ENCODE results near the gene ARHGDIB.

Gene ARHGDIB

DNA sequence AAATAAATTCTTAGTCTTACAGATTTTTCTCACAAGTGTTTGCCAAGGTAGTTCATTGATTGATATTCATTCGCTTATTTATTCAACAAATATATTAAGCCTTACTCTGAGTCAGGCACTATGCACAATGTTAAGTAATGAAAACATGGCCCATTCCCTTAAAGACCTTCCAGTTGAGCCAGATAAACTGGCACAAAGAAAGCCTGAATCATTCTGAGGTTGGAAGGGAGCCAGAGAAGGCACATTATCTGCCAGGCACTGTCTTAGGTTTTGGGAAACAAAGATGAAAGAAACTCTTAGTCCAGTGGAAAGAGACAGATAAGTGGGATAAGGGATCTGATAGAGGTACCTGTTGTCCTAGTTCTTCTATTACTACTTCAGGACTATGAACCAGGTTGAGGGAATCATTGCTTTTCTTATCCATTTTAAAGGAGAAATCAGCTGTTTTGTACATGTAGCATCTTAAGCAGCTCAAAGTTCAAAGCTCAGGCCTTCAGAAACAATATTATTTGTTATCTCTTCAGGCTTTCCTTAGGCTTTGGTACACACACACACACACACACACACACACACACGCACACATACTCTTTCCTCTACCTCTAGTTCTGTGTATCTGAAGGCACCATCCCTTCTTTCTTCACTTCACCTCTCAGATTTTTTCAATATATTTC lies 38.4 kb upstream of the ARHGDIB start:
- TF ChIP-seq, protein P1, sequence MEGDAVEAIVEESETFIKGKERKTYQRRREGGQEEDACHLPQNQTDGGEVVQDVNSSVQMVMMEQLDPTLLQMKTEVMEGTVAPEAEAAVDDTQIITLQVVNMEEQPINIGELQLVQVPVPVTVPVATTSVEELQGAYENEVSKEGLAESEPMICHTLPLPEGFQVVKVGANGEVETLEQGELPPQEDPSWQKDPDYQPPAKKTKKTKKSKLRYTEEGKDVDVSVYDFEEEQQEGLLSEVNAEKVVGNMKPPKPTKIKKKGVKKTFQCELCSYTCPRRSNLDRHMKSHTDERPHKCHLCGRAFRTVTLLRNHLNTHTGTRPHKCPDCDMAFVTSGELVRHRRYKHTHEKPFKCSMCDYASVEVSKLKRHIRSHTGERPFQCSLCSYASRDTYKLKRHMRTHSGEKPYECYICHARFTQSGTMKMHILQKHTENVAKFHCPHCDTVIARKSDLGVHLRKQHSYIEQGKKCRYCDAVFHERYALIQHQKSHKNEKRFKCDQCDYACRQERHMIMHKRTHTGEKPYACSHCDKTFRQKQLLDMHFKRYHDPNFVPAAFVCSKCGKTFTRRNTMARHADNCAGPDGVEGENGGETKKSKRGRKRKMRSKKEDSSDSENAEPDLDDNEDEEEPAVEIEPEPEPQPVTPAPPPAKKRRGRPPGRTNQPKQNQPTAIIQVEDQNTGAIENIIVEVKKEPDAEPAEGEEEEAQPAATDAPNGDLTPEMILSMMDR (IDR thresholded peaks at IDR 0.05) = no peak

- TF ChIP-seq, protein P1 (IDR thresholded peaks at IDR 0.05) = no peak
Measured at GRCh38 chr12:14999021-14999694, 37.8 kb upstream of the ARHGDIB start.

DNA sequence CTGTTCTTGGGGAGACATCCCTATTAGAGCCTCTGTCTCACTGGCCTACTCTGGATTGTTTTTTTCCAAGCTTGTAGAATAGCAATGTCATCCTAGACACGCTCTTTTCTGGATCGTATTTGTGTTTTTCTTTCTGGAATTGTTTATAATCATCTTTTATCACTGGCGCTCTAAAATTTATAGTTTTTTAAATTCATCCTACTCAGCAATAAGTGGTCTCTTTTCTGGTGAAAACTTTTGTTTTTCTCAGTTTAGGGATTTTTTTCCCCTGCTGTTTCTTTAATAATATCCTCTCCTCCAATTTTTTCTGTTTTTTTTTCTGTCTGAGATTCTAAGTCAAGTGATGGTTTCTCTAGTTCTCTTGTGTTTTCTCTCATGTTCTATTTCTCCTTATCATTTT lies 36.6 kb upstream of the ARHGDIB start:
- TF ChIP-seq, protein P1 (IDR thresholded peaks at IDR 0.05) = no peak

DNA sequence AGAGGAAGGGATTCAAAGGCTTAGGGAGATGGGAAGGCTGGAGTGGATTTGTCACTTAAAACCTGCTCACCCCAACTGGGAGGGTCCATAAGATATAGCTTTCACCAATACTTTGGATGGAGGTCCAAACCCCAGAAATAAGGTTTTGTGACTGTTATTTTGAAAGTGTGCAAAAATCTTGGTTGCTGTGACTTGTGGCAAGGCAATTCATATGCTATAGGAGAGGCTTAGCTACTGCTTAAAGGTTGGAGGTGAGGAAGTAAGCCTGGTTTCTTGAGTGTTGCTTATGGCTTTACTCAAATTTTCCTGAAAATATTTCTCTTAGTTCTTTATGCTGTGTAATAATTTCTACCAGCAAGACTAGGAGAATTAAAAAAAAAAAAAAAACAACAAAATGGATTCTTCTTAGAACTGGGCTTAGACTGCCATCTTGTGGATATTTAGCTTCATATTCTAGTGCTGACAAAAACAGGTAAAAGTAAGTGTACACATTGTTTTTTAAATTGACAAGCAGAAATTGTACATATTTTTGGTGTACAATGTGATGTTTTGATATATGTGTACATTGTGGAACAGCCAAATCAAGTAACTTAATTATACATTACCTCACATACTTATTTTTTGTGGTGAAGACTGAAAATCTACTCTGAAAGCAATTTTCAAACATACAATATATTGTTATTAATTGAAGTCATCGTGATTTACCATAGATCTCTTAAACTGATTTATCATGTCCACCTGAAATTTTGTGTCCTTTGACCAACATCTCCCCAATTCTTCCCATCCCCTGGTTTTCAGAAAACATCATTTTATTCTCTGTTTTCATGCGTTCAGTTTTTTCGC lies 34.4 kb upstream of the ARHGDIB start:
- TF ChIP-seq, protein P1 (IDR thresholded peaks at IDR 0.05) = peak; percentile 67

GRCh38 chr12:14994610-14995009 lies 33.2 kb upstream of the ARHGDIB start:
- TF ChIP-seq, protein P1 (IDR thresholded peaks at IDR 0.05) = no peak

DNA sequence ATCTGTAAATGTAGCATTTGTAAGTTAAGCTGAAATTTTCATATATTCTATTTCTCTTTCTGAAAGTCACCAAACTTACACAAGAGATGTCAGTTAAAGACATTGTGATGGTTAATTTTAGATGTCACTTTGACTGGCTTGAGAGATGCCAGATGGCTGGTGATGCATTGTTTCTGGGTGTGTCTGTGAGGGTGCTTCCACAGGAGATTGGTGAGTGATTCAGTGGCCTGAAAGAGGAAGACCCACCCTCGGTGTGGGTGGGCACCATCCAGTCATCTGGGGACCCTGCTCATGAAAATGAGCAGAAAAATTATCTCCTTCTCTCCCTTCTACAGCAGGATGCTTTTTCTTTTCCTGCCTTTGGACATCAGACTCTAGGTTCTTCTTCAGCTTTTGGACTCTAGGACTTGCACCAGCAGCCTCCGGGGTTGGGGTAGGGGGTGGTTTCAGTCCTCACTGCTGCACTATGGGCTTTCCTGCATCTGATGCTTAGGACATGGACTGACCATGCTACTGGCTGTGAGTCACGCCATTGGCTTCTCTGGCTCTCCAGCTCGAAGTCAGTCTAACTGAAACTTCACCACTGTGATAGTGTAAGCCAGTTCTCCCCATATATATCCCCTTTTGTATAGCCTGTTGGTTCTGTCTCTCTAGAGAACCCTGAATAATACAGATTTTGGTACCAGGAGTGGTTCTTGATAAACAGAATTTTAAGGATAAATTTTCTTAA lies 32.3 kb upstream of the ARHGDIB start:
- TF ChIP-seq, protein P1 (IDR thresholded peaks at IDR 0.05) = no peak

DNA sequence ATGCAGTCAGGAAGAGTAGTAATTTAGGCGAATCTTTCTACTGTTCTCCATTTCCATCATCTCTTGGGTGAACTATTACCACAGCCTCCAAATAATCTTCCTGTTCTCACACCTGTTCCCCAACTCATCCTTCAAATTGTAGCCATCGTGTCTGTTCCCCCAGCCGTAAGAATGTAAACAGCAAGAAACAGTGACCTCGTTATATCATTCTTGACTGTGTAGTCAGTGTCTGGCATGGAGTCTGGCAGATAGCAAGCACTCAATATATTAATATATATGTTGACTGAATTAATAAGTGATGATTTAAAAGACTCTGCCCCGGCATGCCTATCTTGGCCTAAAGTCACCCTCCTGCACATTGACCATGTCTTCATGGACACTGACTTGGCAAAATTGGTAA lies 31.7 kb upstream of the ARHGDIB start:
- TF ChIP-seq, protein P1 (IDR thresholded peaks at IDR 0.05) = no peak
